ENCODE measurements around the gene STK17A. TPM values are rescaled to one million over a fixed set of nuclear protein-coding genes. Genes with fewer than 3 reads are reported as not detected.

The STK17A gene
- total RNA-seq, 1 experiment from 2014 or later: 9.8 TPM

- Histone ChIP-seq H4K20me1 (ENCODE audit: control insufficient read depth, insufficient read depth, insufficient read length) (no peaks in the 10 kb centered on the region), H3K14ac (ENCODE audit: insufficient read depth, low read length) (no peak overlapping the region), H3K18ac (ENCODE audit: insufficient read length, low read depth, low read length) (no peak overlapping the region), H2BK120ac (ENCODE audit: low read depth, low read length, poor library complexity, severe bottlenecking) (no peak overlapping the region), H3K79me2 (ENCODE audit: insufficient read depth, low read length) (peaks cover 2% of the 10 kb centered on the region; the same call in 1 of the 2 replicates), H3K4me1 (ENCODE audit: insufficient read depth, low read length) (peaks cover 8% of the 10 kb centered on the region; the same call in 1 of the 2 replicates), H3K23me2 (ENCODE audit: insufficient read length, low read depth, low read length, poor library complexity, severe bottlenecking) (no peaks in the 10 kb centered on the region), H4K91ac (ENCODE audit: insufficient read length, low read depth, low read length) (no peak overlapping the region), H3K9me3 (ENCODE audit: control insufficient read depth, low read depth, low read length) (no peaks in the 10 kb centered on the region), H3K27me3 (ENCODE audit: insufficient read depth, low read length) (no peaks in the 10 kb centered on the region), H2BK15ac (ENCODE audit: low read depth, low read length) (no peak overlapping the region), H3T11ph (ENCODE audit: low read length) (no peak overlapping the region), H3K27ac (ENCODE audit: insufficient read length, low read depth, low read length) (no peak overlapping the region), H3K4me2 (ENCODE audit: insufficient read depth, insufficient read length, low read length) (no peak overlapping the region), H2BK5ac (ENCODE audit: insufficient read length, low read length) (no peak overlapping the region), H3K4ac (ENCODE audit: low read depth, low read length) (no peak overlapping the region), H3K9ac (ENCODE audit: extremely low read depth, insufficient read length, low read length) (no peak overlapping the region), H2AK5ac (ENCODE audit: insufficient read length, low read length) (no peak overlapping the region), H4K5ac (ENCODE audit: insufficient read length, low read depth, low read length) (no peak overlapping the region), H2BK12ac (ENCODE audit: insufficient read length, low read depth, low read length) (no peak overlapping the region), H4K8ac (replicated peaks; ENCODE audit: insufficient read length, low read depth, low read length) (no peak overlapping the region), H2AFZ (ENCODE audit: low read length) (no peak overlapping the region), H2BK20ac (ENCODE audit: low read depth, low read length, poor library complexity, severe bottlenecking) (no peak overlapping the region), H3K23ac (ENCODE audit: insufficient read length, low read depth, low read length) (no peak overlapping the region), H3K79me1 (ENCODE audit: insufficient read depth, low read depth, low read length, poor library complexity, severe bottlenecking) (no peaks in the 10 kb centered on the region), H3K56ac (ENCODE audit: insufficient read length, low read depth, low read length) (no peak overlapping the region)
- DNase-seq: no peak
- Mint-ChIP-seq H3K27me3 (ENCODE audit: low read depth) (no peaks in the 10 kb centered on the region), H3K4me3 (no peak overlapping the region), H3K4me1 (peaks cover 31 to 38% of the 10 kb centered on the region in 2 experiments), H3K27ac (peak overlapping the region in 2 of 3 experiments; percentile 59 to 83; a peak in 3 of 7 replicates), H3K9me3 (no peaks in the 10 kb centered on the region), H3K36me3 (ENCODE audit: insufficient read depth in 1 of 3, low read depth in 3 of 3) (peaks cover 34 to 75% (median 71%) of the 10 kb centered on the region in 3 experiments; a peak in 6 of 7 replicates)
- no CpG with 5 or more reads among the region's 8 CpGs for WGBS (ENCODE audit: extremely low coverage, insufficient read length, low lambda C conversion rate)
- TF ChIP-seq CTCF (conservative IDR thresholded peaks at IDR 0.05): no peak
Measured at GRCh38 chr7:43643846-43644245, 60.9 kb downstream of the STK17A start.

All from H9 (cell line).